PC-9 (cell line): ENCODE measurements around the gene TNF.

Experiments used
- CTCF ChIP-seq: fragments of 200-600 bp; sonication (generic); conservative IDR thresholded peaks from 2 replicates; pipeline ENCODE4 v1.6.1; 2017; ENCODE audit warnings: mixed run types, antibody characterized with exemption, mild to moderate bottlenecking, moderate library complexity
- EZH2 ChIP-seq: fragments of 200-600 bp; sonication (generic); IDR thresholded peaks from 2 replicates; pipeline ENCODE4 v1.8.0; 2017; ENCODE audit warnings: antibody characterized with exemption, low read depth

DNA sequence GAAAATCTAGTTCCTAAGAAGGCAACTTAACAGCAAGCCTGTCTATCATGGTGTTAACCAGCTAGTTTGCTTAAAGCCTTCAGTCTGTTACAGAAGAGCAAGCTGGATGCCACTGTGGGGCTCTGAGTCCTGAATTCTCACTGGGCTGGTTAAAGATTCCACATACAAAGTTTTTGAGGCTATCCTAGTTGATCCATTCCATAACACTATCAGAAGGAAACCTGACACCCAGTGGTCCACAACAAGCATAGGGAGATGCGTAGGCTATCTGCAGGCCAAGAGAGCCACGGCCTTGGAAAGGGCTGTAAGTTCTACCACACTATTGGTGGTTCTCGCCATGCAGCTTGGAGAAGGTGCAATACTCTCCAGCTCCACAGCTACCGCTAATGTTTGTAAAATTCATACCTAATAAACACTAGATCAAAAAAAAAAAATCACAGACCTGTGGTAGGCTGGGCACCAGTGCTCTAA lies 47.0 kb upstream of the TNF start:
- TF ChIP-seq CTCF, result no peak
- TF ChIP-seq EZH2, result no peak
